H1 (cell line): ENCODE measurements around the gene ANKRD31. TPM values are rescaled to one million over a fixed set of nuclear protein-coding genes. Genes with fewer than 3 reads are reported as not detected.

ENCODE experiments used
- ATF2 ChIP-seq: IDR thresholded peaks from 2 replicates; pipeline ENCODE4 v1.6.1; 2012; ENCODE audit warnings: low read length, inconsistent platforms
- CTBP2 ChIP-seq: IDR thresholded peaks from 2 replicates; pipeline ENCODE4 v1.7.0; 2011; ENCODE audit warnings: borderline replicate concordance, mild to moderate bottlenecking, moderate library complexity, mixed read lengths, low read length; ENCODE audit not compliant: insufficient read depth, insufficient read length
- GABPA ChIP-seq: IDR thresholded peaks from 2 replicates; pipeline ENCODE4 v1.6.1; 2011; ENCODE audit warnings: mild to moderate bottlenecking, low read length, moderate library complexity, borderline replicate concordance; ENCODE audit not compliant: insufficient read depth
- PHF8 ChIP-seq: fragments of 200-600 bp; sonication (generic); conservative IDR thresholded peaks from 2 replicates; pipeline ENCODE4 v1.7.1; 2012; ENCODE audit warnings: low read depth, mild to moderate bottlenecking, inconsistent platforms, low read length, moderate library complexity
- RXRA ChIP-seq: IDR thresholded peaks from 2 replicates; pipeline ENCODE4 v1.6.1; 2011; ENCODE audit warnings: low read depth, mild to moderate bottlenecking, low read length, moderate library complexity; ENCODE audit not compliant: insufficient read depth
- TBP ChIP-seq: IDR thresholded peaks from 2 replicates; pipeline ENCODE4 v1.6.1; 2011; ENCODE audit warnings: low read depth, low read length, improper control_type of control experiment
- polyA plus RNA-seq, 7 experiments: library from polyadenylated mRNA; depleted of rRNA in 3 of 7; stranded (reverse) in 5 of 7; unstranded in 2 of 7; fragments of >200 nt in 5 of 7; fragments of 200-250 nt in 2 of 7; gene quantifications; 1 replicate in 5 of 7; 2 replicates in 1 of 7; 4 replicates in 1 of 7; pipeline versions ENCODE4 v1.2.1 to v1.2.3, GENCODE V29; 2011 to 2013; ENCODE audit warnings: missing spikeins in 2 of 7, mixed read lengths in 2 of 7
- small RNA-seq: library from polyadenylated mRNA; stranded (forward); fragments of <200 nt; extraction: miRNeasy Mini kit (QIAGEN cat#:217004); gene quantifications from one replicate; pipeline ENCODE3, GENCODE V24; 2013; ENCODE audit not compliant: insufficient read depth
- total RNA-seq: library from RNA; stranded (reverse); fragmentation: NEBNext Ultra II Directional; extraction: Animal tissue kit (Norgen Biotek cat#: 25700); gene quantifications from 2 replicates; pipeline ENCODE4 v1.2.1, GENCODE V29; 2021

Gene ANKRD31
- total and polyA plus RNA-seq, 2 of the 8 experiments (the other 6 are each of a cell fraction or from before 2014, with no cell fraction given) = 0.05 to 0.06 TPM

GRCh38 chr5:75018805-75019587 is 217.7 kb downstream of the ANKRD31 start (continued):
- no peak for TF ChIP-seq CTBP2
- TF ChIP-seq RXRA = no peak
- no peak for TF ChIP-seq TBP
- no peak for TF ChIP-seq GABPA
- TF ChIP-seq PHF8 = no peak
- TF ChIP-seq ATF2 = no peak

Small RNAs within 50 kb of the gene (small RNA-seq; reads per million reads assigned to genes)
- gene SUMO2P5 = not detected

Other genes starting within 250 kb of the ANKRD31 start
- 14.4 and 14.5 TPM in 2 replicates for gene GCNT4, start 184.3 kb downstream of the ANKRD31 start, total RNA-seq
- gene GCNT4, start 184.3 kb downstream of the ANKRD31 start, polyA plus RNA-seq (2011; rRNA removed) = 0.61 and 1.1 TPM in 2 replicates
- 199 and 217 TPM in 2 replicates for gene HMGCR, start 100.3 kb upstream of the ANKRD31 start, total RNA-seq
- 33.7 and 45.8 TPM in 2 replicates for gene HMGCR, start 100.3 kb upstream of the ANKRD31 start, polyA plus RNA-seq (2011; rRNA removed)